ENCODE data around the gene COL18A1.

Gene COL18A1

GRCh38 chr21:45465611-45466329 is 60.8 kb downstream of the COL18A1 start:
- no peak for TF ChIP-seq CTCF (IDR thresholded peaks at IDR 0.05; ENCODE audit: low read depth, low read length)
- no peak for DNase-seq (ENCODE audit: extremely low read depth, low read depth)

GRCh38 chr21:45466330-45467220 is 61.6 kb downstream of the COL18A1 start:
- DNase-seq (ENCODE audit: extremely low read depth, low read depth), result no peak
- TF ChIP-seq CTCF (IDR thresholded peaks at IDR 0.05; ENCODE audit: low read depth, low read length), result no peak

GRCh38 chr21:45467221-45467779 is 62.3 kb downstream of the COL18A1 start:
- no peak for DNase-seq (ENCODE audit: extremely low read depth, low read depth)
- TF ChIP-seq CTCF (IDR thresholded peaks at IDR 0.05; ENCODE audit: low read depth, low read length), result no peak

- TF ChIP-seq CTCF (IDR thresholded peaks at IDR 0.05; ENCODE audit: low read depth, low read length), result no peak
Observed at GRCh38 chr21:45468051-45468970, 63.3 kb downstream of the COL18A1 start.

GRCh38 chr21:45468971-45469272 is 64.0 kb downstream of the COL18A1 start:
- no peak for DNase-seq (ENCODE audit: extremely low read depth, low read depth)
- no peak for TF ChIP-seq CTCF (IDR thresholded peaks at IDR 0.05; ENCODE audit: low read depth, low read length)

More at GRCh38 chr21:45468051-45468970, 63.3 kb downstream of the COL18A1 start:
- DNase-seq (ENCODE audit: extremely low read depth, low read depth), result no peak

GRCh38 chr21:45469273-45470086 is 64.5 kb downstream of the COL18A1 start:
- TF ChIP-seq CTCF (IDR thresholded peaks at IDR 0.05; ENCODE audit: low read depth, low read length), result no peak
- DNase-seq (ENCODE audit: extremely low read depth, low read depth), result no peak
